OCI-LY3 (cell line): Measurements from ENCODE around the gene PLOD1.
"Not testable (repeated sequence)": the region's sequence is repeated elsewhere in the genome, so short reads cannot be mapped to it uniquely, and the experiment has no call there.

Experiments
- H2AFZ ChIP-seq: fragments of 200-600, 300-600 bp; shearing (Covaris generic); 2 replicates; pipeline ENCODE4 v1.6.0; 2014; ENCODE audit warnings: antibody characterized with exemption, low read depth, low read length
- H3K27ac ChIP-seq: fragments of 200-600, 300-600 bp; sonication (generic); 2 replicates; pipeline ENCODE4 v1.5.1; 2014; ENCODE audit warnings: mild to moderate bottlenecking, low read length, moderate library complexity, mixed read lengths
- H3K27me3 ChIP-seq: fragments of 200-600, 300-600 bp; sonication (generic); 2 replicates; pipeline ENCODE4 v1.6.1; 2014; ENCODE audit warnings: low read depth, low read length, mixed read lengths
- H3K36me3 ChIP-seq: fragments of 200-600, 300-600 bp; sonication (generic); replicated peaks from 2 replicates; pipeline ENCODE3; 2014; ENCODE audit warnings: low read depth, low read length, mixed read lengths
- H3K4me1 ChIP-seq: fragments of 300-600, 200-600 bp; sonication (generic); 2 replicates; pipeline ENCODE4 v1.6.1; 2014; ENCODE audit warnings: low read length, mixed read lengths
- H3K4me2 ChIP-seq: fragments of 200-600, 300-600 bp; sonication (generic); 2 replicates; pipeline ENCODE4 v1.6.1; 2014; ENCODE audit warnings: low read length, mixed read lengths
- H3K4me3 ChIP-seq: fragments of 300-600, 200-600 bp; sonication (generic); 2 replicates; pipeline ENCODE4 v1.5.1; 2014; ENCODE audit warnings: antibody characterized with exemption, mild to moderate bottlenecking, low read length, moderate library complexity
- H3K79me2 ChIP-seq: fragments of 300-600, 200-600 bp; shearing (Covaris generic); 2 replicates; pipeline ENCODE4 v1.6.1; 2014; ENCODE audit warnings: mild to moderate bottlenecking, low read length, mixed read lengths
- H3K9ac ChIP-seq: fragments of 300-600, 200-600 bp; shearing (Covaris generic); 2 replicates; pipeline ENCODE4 v1.6.0; 2014; ENCODE audit warnings: mild to moderate bottlenecking, low read length, moderate library complexity
- H3K9me3 ChIP-seq: fragments of 200-600, 300-600 bp; shearing (Covaris generic); 2 replicates; pipeline ENCODE4 v1.6.1; 2014; ENCODE audit warnings: low read length, mixed read lengths; ENCODE audit not compliant: insufficient read depth
- H4K20me1 ChIP-seq: fragments of 200-600, 300-600 bp; sonication (generic); 2 replicates; pipeline ENCODE4 v1.6.1; 2016; ENCODE audit warnings: low read length, mixed read lengths; ENCODE audit not compliant: insufficient read depth
- EZH2phosphoT487 ChIP-seq: fragments of 200-600 bp; shearing (Covaris generic); IDR thresholded peaks from 2 replicates; pipeline ENCODE4 v1.6.1; 2018; ENCODE audit warnings: antibody characterized with exemption, mixed run types, low read depth
- TF ChIP-seq, protein P1 (sequence below): fragments of 200-600, 300-600 bp; sonication (generic); IDR thresholded peaks from 2 replicates; pipeline ENCODE4 v1.5.1; 2014; ENCODE audit warnings: antibody characterized with exemption, low read length, low read depth

PLOD1 gene

DNA sequence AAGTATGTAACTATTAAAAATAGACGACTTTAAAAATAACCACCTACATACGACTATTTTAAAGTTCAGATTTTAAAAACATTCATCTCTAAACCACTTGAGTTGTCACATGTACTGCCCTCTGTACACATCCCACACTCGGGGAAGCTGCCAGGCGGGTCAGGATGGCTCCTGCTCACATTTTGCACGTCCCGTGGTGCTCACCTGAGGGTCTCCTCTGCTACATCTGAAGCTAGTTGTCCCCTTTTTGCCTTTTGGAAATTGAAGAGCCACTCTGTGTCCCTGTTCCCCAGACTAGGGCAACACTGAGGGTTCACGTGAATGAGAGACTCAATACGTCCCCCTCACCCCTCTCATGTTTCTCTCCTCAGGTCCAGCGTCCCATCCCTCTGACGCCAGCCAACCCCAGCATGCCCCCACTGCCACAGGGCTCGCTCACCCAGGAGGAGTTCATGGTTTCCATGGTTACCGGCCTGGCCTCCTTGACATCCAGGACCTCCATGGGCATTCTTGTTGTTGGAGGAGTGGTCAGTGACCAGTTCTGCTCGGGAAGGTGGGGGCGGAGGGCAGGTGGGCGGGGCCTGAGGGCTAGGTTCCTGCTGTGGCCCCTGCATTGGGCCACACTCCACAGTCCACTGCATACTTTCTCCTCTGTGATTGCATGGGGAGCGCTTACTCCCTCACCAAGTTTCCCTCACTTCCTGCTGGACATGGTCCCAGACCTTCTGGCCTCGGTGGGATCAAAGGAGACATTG lies 71.8 kb downstream of the PLOD1 start:
- H3K27ac ChIP-seq: no peak overlapping the region
- H3K79me2 ChIP-seq: no peaks in the 10 kb centered on the region
- H3K4me1 ChIP-seq: peaks cover 26% of the 10 kb centered on the region
- no peak overlapping the region for H2AFZ ChIP-seq
- H3K9ac ChIP-seq: no peak overlapping the region
- TF ChIP-seq, protein P1, sequence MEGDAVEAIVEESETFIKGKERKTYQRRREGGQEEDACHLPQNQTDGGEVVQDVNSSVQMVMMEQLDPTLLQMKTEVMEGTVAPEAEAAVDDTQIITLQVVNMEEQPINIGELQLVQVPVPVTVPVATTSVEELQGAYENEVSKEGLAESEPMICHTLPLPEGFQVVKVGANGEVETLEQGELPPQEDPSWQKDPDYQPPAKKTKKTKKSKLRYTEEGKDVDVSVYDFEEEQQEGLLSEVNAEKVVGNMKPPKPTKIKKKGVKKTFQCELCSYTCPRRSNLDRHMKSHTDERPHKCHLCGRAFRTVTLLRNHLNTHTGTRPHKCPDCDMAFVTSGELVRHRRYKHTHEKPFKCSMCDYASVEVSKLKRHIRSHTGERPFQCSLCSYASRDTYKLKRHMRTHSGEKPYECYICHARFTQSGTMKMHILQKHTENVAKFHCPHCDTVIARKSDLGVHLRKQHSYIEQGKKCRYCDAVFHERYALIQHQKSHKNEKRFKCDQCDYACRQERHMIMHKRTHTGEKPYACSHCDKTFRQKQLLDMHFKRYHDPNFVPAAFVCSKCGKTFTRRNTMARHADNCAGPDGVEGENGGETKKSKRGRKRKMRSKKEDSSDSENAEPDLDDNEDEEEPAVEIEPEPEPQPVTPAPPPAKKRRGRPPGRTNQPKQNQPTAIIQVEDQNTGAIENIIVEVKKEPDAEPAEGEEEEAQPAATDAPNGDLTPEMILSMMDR: no peak
- TF ChIP-seq EZH2phosphoT487: no peak
- H4K20me1 ChIP-seq: 0 out of 2 replicates have a peak, but pooled peaks cover 4% of the 10 kb centered on the region
- H3K4me3 ChIP-seq: no peak overlapping the region
- H3K27me3 ChIP-seq: no peaks in the 10 kb centered on the region
- H3K9me3 ChIP-seq: no peaks in the 10 kb centered on the region
- peaks cover 52% of the 10 kb centered on the region for H3K36me3 ChIP-seq
- H3K4me2 ChIP-seq: no peak overlapping the region

GRCh38 chr1:12007204-12007603 lies 72.7 kb downstream of the PLOD1 start:
- Histone ChIP-seq H4K20me1 (0 out of 2 replicates have a peak, but pooled peaks cover 4% of the 10 kb centered on the region), H3K36me3 (peaks cover 47% of the 10 kb centered on the region), H3K27ac (no peak overlapping the region), H3K79me2 (no peaks in the 10 kb centered on the region), H2AFZ (no peak overlapping the region), H3K4me1 (peaks cover 26% of the 10 kb centered on the region), H3K4me2 (no peak overlapping the region), H3K4me3 (no peak overlapping the region), H3K27me3 (no peaks in the 10 kb centered on the region), H3K9me3 (no peaks in the 10 kb centered on the region), H3K9ac (no peak overlapping the region)
- TF ChIP-seq, protein P1: no peak
- no peak for TF ChIP-seq EZH2phosphoT487

GRCh38 chr1:12008355-12008754 lies 73.8 kb downstream of the PLOD1 start:
- H3K79me2 ChIP-seq: not testable (repeated sequence)

GRCh38 chr1:12009318-12009947 lies 74.9 kb downstream of the PLOD1 start:
- H3K9me3 ChIP-seq: no peaks in the 10 kb centered on the region
- no peak overlapping the region for H3K9ac ChIP-seq
- H3K27ac ChIP-seq: no peak overlapping the region
- 0 out of 2 replicates have a peak, but pooled peaks cover 4% of the 10 kb centered on the region for H4K20me1 ChIP-seq
- peaks cover 21% of the 10 kb centered on the region for H3K4me1 ChIP-seq
- TF ChIP-seq, protein P1: no peak
- no peak for TF ChIP-seq EZH2phosphoT487
- H3K27me3 ChIP-seq: no peaks in the 10 kb centered on the region
- H2AFZ ChIP-seq: no peak overlapping the region
- no peaks in the 10 kb centered on the region for H3K79me2 ChIP-seq
- peaks cover 33% of the 10 kb centered on the region for H3K36me3 ChIP-seq
- H3K4me2 ChIP-seq: no peak overlapping the region
- H3K4me3 ChIP-seq: no peak overlapping the region

More at GRCh38 chr1:12008355-12008754, 73.8 kb downstream of the PLOD1 start:
- not testable (repeated sequence) for H3K27ac ChIP-seq, H3K9me3 ChIP-seq, H3K9ac ChIP-seq, H2AFZ ChIP-seq, H3K4me2 ChIP-seq, H3K27me3 ChIP-seq, H3K4me3 ChIP-seq, H4K20me1 ChIP-seq
- Histone ChIP-seq H3K36me3 (peaks cover 42% of the 10 kb centered on the region), H3K4me1 (peaks cover 26% of the 10 kb centered on the region)
